ENCODE results near the gene FER. TPM values are rescaled to one million over a fixed set of nuclear protein-coding genes. Genes with fewer than 3 reads are reported as not detected.
"Not testable (repeated sequence)": the region's sequence is repeated elsewhere in the genome, so short reads cannot be mapped to it uniquely, and the experiment has no call there.

FER gene
- total RNA-seq, 2 experiments from 2014 or later = 4.0 to 5.2 TPM

- H3K9me3 Mint-ChIP-seq = no peaks in the 10 kb centered on the region
- POLR2A ChIA-PET = interaction anchor here (0.6 kb wide), 1 partner anchor 16 kb away, joined by 4 read pairs; no protein-coding TSS in a partner anchor
These were observed 5.6 kb downstream of the FER start for GRCh38 chr5:108753331-108753730.

DNA sequence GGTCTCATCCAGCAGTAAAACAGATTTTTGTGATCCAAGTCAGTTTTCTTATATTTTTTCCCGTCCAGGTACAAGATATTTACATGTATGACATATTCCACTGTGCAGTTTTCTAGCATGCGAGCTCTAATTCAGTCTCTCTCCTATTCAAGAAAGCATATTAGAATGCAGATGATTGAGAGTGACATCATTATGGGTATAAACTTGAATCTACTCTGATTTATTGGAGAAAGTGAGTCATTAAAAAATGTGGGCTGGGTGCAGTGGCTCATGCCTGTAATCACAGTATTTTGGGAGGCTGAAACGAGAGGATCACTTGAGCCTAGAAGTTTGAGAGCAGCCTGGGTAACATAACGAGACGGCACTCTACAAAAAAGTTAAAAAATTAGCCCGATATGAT is 6.2 kb downstream of the FER start:
- DNase-seq = no peak
- Mint-ChIP-seq H3K27ac (no peak overlapping the region), H3K9me3 (no peaks in the 10 kb centered on the region), H3K4me3 (no peak overlapping the region), H3K27me3 (peaks cover 10% of the 10 kb centered on the region), H3K4me1 (peaks cover 4% of the 10 kb centered on the region), H3K36me3 (ENCODE audit: low read depth) (no peaks in the 10 kb centered on the region)
- ChIA-PET POLR2A (no interaction called here), CTCF (no interaction called here)

More at GRCh38 chr5:108753331-108753730, 5.6 kb downstream of the FER start:
- no peaks in the 10 kb centered on the region for H3K36me3 Mint-ChIP-seq (ENCODE audit: low read depth)
- CTCF ChIA-PET = no interaction called here
- H3K4me1 Mint-ChIP-seq = peaks cover 4% of the 10 kb centered on the region
- H3K27me3 Mint-ChIP-seq = peaks cover 10% of the 10 kb centered on the region
- DNase-seq = no peak
- H3K27ac Mint-ChIP-seq = no peak overlapping the region
- no peak overlapping the region for H3K4me3 Mint-ChIP-seq

DNA sequence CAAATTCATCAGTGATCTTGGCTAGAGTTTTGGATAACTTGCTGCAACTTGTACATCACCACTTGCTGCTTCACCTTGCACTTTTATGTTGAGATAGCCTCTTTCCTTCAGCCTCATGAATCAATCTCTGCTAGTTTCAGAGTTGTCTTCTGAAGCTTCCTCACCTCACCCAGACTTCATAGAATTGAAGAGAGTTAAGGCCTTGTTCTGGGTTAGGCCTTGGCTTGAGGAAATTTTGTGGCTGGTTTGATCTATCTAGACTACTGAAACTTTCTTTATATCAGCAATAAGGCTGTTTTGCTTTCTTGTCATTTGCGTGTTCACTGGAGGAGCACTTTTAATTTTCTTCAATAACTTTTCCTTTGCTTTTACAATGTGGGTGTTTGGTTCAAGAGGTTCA is 12.8 kb downstream of the FER start:
- CTCF ChIA-PET = no interaction called here
- H3K4me1 Mint-ChIP-seq = peaks cover 20% of the 10 kb centered on the region
- H3K27ac Mint-ChIP-seq = no peak overlapping the region
- H3K4me3 Mint-ChIP-seq = no peak overlapping the region
- H3K9me3 Mint-ChIP-seq = no peaks in the 10 kb centered on the region
- no peaks in the 10 kb centered on the region for H3K36me3 Mint-ChIP-seq (ENCODE audit: low read depth)
- POLR2A ChIA-PET = no interaction called here
- no peaks in the 10 kb centered on the region for H3K27me3 Mint-ChIP-seq
- peak; percentile 22 for DNase-seq

GRCh38 chr5:108762660-108763059 is 15.0 kb downstream of the FER start:
- H3K36me3 Mint-ChIP-seq (ENCODE audit: low read depth) = no peaks in the 10 kb centered on the region
- H3K27ac Mint-ChIP-seq = no peak overlapping the region
- H3K27me3 Mint-ChIP-seq = no peaks in the 10 kb centered on the region
- H3K9me3 Mint-ChIP-seq = no peaks in the 10 kb centered on the region
- DNase-seq = no peak
- H3K4me3 Mint-ChIP-seq = no peak overlapping the region
- ChIA-PET CTCF (no interaction called here), POLR2A (interaction anchor here (0.6 to 0.7 kb wide), 2 partner anchors 52 to 311 kb away, joined by 3 read pairs; no protein-coding TSS in a partner anchor)
- peaks cover 20% of the 10 kb centered on the region for H3K4me1 Mint-ChIP-seq

GRCh38 chr5:108763222-108763916 is 15.7 kb downstream of the FER start:
- Mint-ChIP-seq H3K4me3 (no peak overlapping the region), H3K9me3 (no peaks in the 10 kb centered on the region), H3K4me1 (peaks cover 20% of the 10 kb centered on the region), H3K36me3 (ENCODE audit: low read depth) (no peaks in the 10 kb centered on the region), H3K27ac (no peak overlapping the region), H3K27me3 (no peaks in the 10 kb centered on the region)
- POLR2A ChIA-PET = interaction anchor here (0.6 kb wide), 1 partner anchor 310 kb away, joined by 3 read pairs; no protein-coding TSS in a partner anchor
- no peak for DNase-seq
- CTCF ChIA-PET = no interaction called here

- DNase-seq = no peak
- no peak overlapping the region for H3K27ac Mint-ChIP-seq
- no peak overlapping the region for H3K4me3 Mint-ChIP-seq
- ChIA-PET CTCF (no interaction called here), POLR2A (no interaction called here)
- H3K4me1 Mint-ChIP-seq = peaks cover 15% of the 10 kb centered on the region
- no peaks in the 10 kb centered on the region for H3K27me3 Mint-ChIP-seq
- no peaks in the 10 kb centered on the region for H3K36me3 Mint-ChIP-seq (ENCODE audit: low read depth)
- no peaks in the 10 kb centered on the region for H3K9me3 Mint-ChIP-seq
These were observed 17.9 kb downstream of the FER start for GRCh38 chr5:108765647-108766046.

DNA sequence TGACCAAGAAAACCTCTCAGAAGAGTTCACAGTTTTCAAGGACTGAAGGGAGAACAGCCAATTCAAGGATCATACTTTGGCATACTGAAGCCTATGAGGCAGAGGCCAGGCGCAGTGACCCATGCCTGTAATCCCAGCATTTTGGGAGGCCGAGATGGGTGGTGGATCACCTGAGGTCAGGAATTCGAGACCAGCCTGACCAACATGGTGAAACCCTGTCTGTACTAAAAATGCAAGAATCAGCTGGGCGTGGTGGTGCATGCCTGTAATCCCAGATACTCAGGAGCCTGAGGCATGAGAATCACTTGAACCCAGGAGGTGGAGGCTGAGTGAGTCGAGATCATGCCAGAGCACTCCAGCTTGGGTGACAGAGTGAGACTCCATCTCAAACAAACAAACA is 19.2 kb downstream of the FER start:
- H3K27me3 Mint-ChIP-seq; H3K4me3 Mint-ChIP-seq; POLR2A ChIA-PET; DNase-seq; CTCF ChIA-PET; H3K36me3 Mint-ChIP-seq (ENCODE audit: low read depth); H3K27ac Mint-ChIP-seq; H3K9me3 Mint-ChIP-seq: not testable (repeated sequence)
- H3K4me1 Mint-ChIP-seq = peaks cover 13% of the 10 kb centered on the region

DNA sequence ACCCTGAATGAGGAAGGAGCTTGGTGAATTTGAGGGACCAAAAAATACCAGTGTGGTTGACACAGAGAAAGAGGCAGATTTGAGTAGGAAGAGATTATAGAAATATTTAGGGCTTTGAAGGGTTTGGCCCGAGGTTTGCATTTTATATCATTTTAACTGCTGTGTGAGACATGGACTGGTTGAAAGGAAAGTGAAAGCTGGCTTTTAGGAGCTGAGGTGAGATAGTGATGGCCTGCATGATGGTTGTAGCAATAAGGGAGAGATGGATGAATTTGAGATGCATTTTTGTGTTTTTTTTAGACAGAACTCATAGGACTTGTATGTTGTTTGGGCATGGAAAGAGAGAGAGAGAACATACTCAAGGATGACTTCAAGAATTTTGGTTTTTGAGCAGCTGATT is 21.7 kb downstream of the FER start:
- POLR2A ChIA-PET = no interaction called here
- H3K4me1 Mint-ChIP-seq = peaks cover 7% of the 10 kb centered on the region
- H3K9me3 Mint-ChIP-seq = peaks cover 5% of the 10 kb centered on the region
- CTCF ChIA-PET = interaction anchor here (0.6 kb wide), 1 partner anchor 49 kb away, joined by 3 read pairs; no protein-coding TSS in a partner anchor
- no peaks in the 10 kb centered on the region for H3K36me3 Mint-ChIP-seq (ENCODE audit: low read depth)
- no peaks in the 10 kb centered on the region for H3K27me3 Mint-ChIP-seq
- DNase-seq = no peak
- peak overlapping the region; percentile 1 for H3K4me3 Mint-ChIP-seq
- H3K27ac Mint-ChIP-seq = peak overlapping the region; percentile 11

DNA sequence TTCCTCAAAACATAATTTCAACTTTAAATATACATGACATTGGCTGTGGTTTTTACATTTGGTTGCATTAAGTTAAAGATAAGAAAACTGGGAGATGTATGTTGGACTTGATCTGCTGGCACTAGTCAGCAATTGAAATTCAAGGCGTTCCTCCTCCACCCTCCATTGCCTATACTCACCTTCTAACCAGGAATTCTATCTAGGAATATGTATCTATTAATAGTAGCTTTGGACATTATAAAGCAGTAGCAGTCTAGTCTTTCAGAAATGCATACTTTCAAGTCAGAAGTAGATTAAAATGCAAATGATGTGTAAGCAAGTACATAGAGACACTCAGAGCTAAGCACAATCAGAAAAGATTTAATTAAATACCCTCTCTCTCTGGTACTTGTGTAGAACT is 24.9 kb downstream of the FER start:
- no peaks in the 10 kb centered on the region for H3K27me3 Mint-ChIP-seq
- POLR2A ChIA-PET = no interaction called here
- H3K27ac Mint-ChIP-seq = no peak overlapping the region
- peaks cover 7% of the 10 kb centered on the region for H3K4me1 Mint-ChIP-seq
- H3K4me3 Mint-ChIP-seq = no peak overlapping the region
- H3K36me3 Mint-ChIP-seq (ENCODE audit: low read depth) = peaks cover 1% of the 10 kb centered on the region
- no peak for DNase-seq
- CTCF ChIA-PET = interaction anchor here (1.1 kb wide), 2 partner anchors 15 to 42 kb away, joined by 3 to 4 read pairs; no protein-coding TSS in a partner anchor
- peaks cover 9% of the 10 kb centered on the region for H3K9me3 Mint-ChIP-seq

DNA sequence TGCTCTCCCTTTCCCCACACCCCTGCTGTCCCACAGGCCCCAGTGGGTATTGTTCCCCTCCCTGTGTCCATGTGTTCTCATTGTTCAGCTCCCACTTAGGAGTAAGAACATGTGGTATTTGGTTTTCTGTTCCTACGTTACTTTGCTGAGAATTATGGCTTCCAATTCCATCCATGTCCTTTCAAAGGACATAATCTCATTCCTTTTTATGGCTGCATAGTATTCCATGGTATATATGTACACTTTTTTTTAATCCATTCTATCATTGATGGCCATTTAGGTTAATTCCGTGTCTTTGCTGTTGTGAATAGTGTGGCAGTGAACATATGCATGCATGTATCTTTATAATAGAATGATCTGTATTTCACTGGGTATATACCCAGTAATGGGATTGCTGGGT is 25.6 kb downstream of the FER start:
- no peak overlapping the region for H3K27ac Mint-ChIP-seq
- H3K36me3 Mint-ChIP-seq (ENCODE audit: low read depth) = peaks cover 1% of the 10 kb centered on the region
- ChIA-PET POLR2A (no interaction called here), CTCF (interaction anchor here (1.1 kb wide), 2 partner anchors 16 to 42 kb away, joined by 3 to 4 read pairs; no protein-coding TSS in a partner anchor)
- no peaks in the 10 kb centered on the region for H3K27me3 Mint-ChIP-seq
- H3K4me3 Mint-ChIP-seq = no peak overlapping the region
- DNase-seq = no peak
- peaks cover 11% of the 10 kb centered on the region for H3K9me3 Mint-ChIP-seq
- peaks cover 7% of the 10 kb centered on the region for H3K4me1 Mint-ChIP-seq

GRCh38 chr5:108774079-108774478 is 26.4 kb downstream of the FER start:
- H3K27me3 Mint-ChIP-seq; H3K36me3 Mint-ChIP-seq (ENCODE audit: low read depth); DNase-seq; H3K27ac Mint-ChIP-seq; H3K4me1 Mint-ChIP-seq; CTCF ChIA-PET; H3K4me3 Mint-ChIP-seq: not testable (repeated sequence)
- peaks cover 14% of the 10 kb centered on the region for H3K9me3 Mint-ChIP-seq
- POLR2A ChIA-PET = interaction anchor here (0.6 kb wide), 1 partner anchor 638 kb away, joined by 4 read pairs; no protein-coding TSS in a partner anchor

DNA sequence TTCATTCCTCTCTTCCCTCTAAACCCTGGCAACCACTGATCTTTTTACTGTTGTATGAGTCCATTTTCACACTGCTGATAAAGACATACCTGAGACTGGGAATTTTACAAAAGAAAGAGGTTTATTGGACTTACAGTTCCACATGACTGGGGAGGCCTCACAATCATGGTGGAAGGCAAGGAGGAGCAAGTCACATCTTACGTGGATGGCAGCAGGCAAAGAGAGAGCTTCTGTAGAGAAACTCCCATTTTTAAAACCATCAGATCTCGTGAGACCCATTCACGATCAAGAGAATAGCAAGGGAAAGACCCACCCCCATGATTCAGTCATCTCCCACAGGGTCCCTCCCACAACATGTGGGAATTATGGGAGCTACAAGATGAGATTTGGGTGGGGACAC is 29.9 kb downstream of the FER start:
- H3K27ac Mint-ChIP-seq; H3K4me3 Mint-ChIP-seq; H3K36me3 Mint-ChIP-seq (ENCODE audit: low read depth); CTCF ChIA-PET; POLR2A ChIA-PET; DNase-seq; H3K4me1 Mint-ChIP-seq; H3K27me3 Mint-ChIP-seq: not testable (repeated sequence)
- H3K9me3 Mint-ChIP-seq = peaks cover 15% of the 10 kb centered on the region

DNA sequence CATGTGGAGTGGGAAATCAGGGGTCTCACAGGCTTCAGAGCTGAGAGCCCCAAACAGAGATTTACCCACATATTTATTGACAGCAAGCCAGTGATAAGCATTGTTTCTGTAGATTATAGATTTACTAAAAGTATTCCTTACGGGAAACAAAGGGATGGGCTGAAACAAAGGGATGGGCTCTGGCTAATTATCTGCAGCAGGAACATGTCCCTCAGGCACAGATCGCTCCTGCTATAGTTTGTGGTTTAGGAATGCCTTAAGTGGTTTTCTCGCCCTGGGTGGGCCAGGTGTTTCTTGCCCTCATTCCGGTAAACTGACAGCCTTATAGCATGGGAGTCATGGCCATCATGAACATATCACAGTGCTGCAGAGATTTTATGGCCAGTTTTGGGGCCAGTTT is 36.9 kb downstream of the FER start:
- not testable (repeated sequence) for H3K9me3 Mint-ChIP-seq, DNase-seq

More for the DNA sequence above, 36.9 kb downstream of the FER start:
- POLR2A ChIA-PET; H3K4me3 Mint-ChIP-seq; H3K27me3 Mint-ChIP-seq; CTCF ChIA-PET; H3K27ac Mint-ChIP-seq; H3K4me1 Mint-ChIP-seq; H3K36me3 Mint-ChIP-seq (ENCODE audit: low read depth): not testable (repeated sequence)
